Ammon's horn (tissue), 1 donor: ENCODE data around the gene SMIM45.
A peak's percentile ranks its signal among the peaks of the same experiment; 100 is the strongest.

ENCODE experiments used
- DNase-seq: peaks from one replicate; pipeline ENCODE4 v3.0.0-alpha.2; 2016; ENCODE audit warnings: low spot score

Gene SMIM45

GRCh38 chr22:41951898-41952474 is at the start of gene SMIM45:
TSS of gene SMIM45 (plus strand) at chr22:41952150.
- DNase-seq: peak; percentile 97

- no peak for DNase-seq
Observed at GRCh38 chr22:41902932-41903421, 49.0 kb upstream of the SMIM45 start.

- DNase-seq: no peak
Observed at GRCh38 chr22:41904450-41905410, 47.2 kb upstream of the SMIM45 start.

- no peak for DNase-seq
Observed at GRCh38 chr22:41905411-41906202, 46.3 kb upstream of the SMIM45 start.

- DNase-seq: no peak
Observed at GRCh38 chr22:41906822-41907221, 45.1 kb upstream of the SMIM45 start.

- DNase-seq: no peak
Observed at GRCh38 chr22:41907436-41908401, 44.2 kb upstream of the SMIM45 start.

GRCh38 chr22:41908411-41909309 is 43.3 kb upstream of the SMIM45 start:
- DNase-seq: no peak

GRCh38 chr22:41909310-41910049 is 42.5 kb upstream of the SMIM45 start:
- peak; percentile 25 for DNase-seq

- peak; percentile 66 for DNase-seq
Observed at GRCh38 chr22:41910050-41911000, 41.6 kb upstream of the SMIM45 start.

GRCh38 chr22:41911001-41911611 is 40.8 kb upstream of the SMIM45 start:
- DNase-seq: no peak

- DNase-seq: no peak
Observed at GRCh38 chr22:41912338-41913039, 39.5 kb upstream of the SMIM45 start.

GRCh38 chr22:41913040-41913719 is 38.8 kb upstream of the SMIM45 start:
- DNase-seq: no peak

GRCh38 chr22:41913842-41914534 is 38.0 kb upstream of the SMIM45 start:
- DNase-seq: no peak

GRCh38 chr22:41914611-41915034 is 37.3 kb upstream of the SMIM45 start:
- no peak for DNase-seq

GRCh38 chr22:41915035-41915785 is 36.7 kb upstream of the SMIM45 start, which contains the start of gene SHISA8:
TSS of gene SHISA8 (minus strand) at chr22:41915074. CDS start at chr22:41914667, 407 bp downstream.
- DNase-seq: no peak
